ENCODE data around the gene ZNF274. TPM values are rescaled to one million over a fixed set of nuclear protein-coding genes. Genes with fewer than 3 reads are reported as not detected.

The ZNF274 gene
- total RNA-seq, 4 donors from 2014 or later, result 18.7 to 27.8 (median 22.8) TPM

DNA sequence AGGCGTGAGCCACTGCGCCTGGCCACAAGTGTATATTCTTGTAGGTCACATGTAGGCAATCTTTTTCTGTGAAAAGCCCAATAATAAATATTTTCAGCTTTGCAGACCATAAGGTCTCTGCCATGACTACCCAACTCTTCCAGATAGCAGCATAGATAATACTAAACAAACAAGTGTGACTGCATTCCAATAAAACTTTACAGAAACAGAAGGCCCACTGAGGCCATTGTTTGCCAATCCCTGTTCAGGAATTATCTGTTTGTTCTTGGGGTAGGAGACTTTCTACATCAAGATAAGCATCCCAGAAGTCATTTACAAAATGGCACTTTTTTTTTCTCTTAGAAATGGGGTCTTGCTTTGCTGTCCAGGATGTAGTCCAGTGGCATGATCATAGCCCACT is 29.5 kb upstream of the ZNF274 start:
- H3K27me3 ChIP-seq, result no peaks in the 10 kb centered on the region
- intact Hi-C loops (cut with DNase I), result loop anchor here (10.0 kb wide), 2 partner anchors 409 to 959 kb away; partner anchors contain the start of genes ZNF264 and ZNF776
- TF ChIP-seq POLR2AphosphoS5 (IDR thresholded peaks at IDR 0.05), result no peak
- TF ChIP-seq, protein P1, sequence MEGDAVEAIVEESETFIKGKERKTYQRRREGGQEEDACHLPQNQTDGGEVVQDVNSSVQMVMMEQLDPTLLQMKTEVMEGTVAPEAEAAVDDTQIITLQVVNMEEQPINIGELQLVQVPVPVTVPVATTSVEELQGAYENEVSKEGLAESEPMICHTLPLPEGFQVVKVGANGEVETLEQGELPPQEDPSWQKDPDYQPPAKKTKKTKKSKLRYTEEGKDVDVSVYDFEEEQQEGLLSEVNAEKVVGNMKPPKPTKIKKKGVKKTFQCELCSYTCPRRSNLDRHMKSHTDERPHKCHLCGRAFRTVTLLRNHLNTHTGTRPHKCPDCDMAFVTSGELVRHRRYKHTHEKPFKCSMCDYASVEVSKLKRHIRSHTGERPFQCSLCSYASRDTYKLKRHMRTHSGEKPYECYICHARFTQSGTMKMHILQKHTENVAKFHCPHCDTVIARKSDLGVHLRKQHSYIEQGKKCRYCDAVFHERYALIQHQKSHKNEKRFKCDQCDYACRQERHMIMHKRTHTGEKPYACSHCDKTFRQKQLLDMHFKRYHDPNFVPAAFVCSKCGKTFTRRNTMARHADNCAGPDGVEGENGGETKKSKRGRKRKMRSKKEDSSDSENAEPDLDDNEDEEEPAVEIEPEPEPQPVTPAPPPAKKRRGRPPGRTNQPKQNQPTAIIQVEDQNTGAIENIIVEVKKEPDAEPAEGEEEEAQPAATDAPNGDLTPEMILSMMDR (IDR thresholded peaks at IDR 0.05), result no peak
- TF ChIP-seq EP300 (IDR thresholded peaks at IDR 0.05), result no peak
- TF ChIP-seq POLR2A (IDR thresholded peaks at IDR 0.05; ENCODE audit: low read depth), result no peak
- 100% methylated on average over 2 of the region's 2 CpGs for WGBS
- H3K9me3 ChIP-seq, result peaks cover 0 to 9% (median 0%) of the 10 kb centered on the region in 4 donors
- peaks cover 37 to 61% (median 49%) of the 10 kb centered on the region in 4 donors for H3K4me1 ChIP-seq
- no peak for DNase-seq (ENCODE audit: extremely low spot score)
- no peaks in the 10 kb centered on the region for H3K36me3 ChIP-seq
- no peak overlapping the region for H3K27ac ChIP-seq (replicated peaks in 1 of 4)
- H3K4me3 ChIP-seq, result peak overlapping the region in 1 of 4 donors; percentile 98

- Histone ChIP-seq H3K27ac (replicated peaks in 1 of 4) (peak overlapping the region; percentile 87 to 96 (median 92)), H3K9me3 (peaks cover 0 to 4% (median 0%) of the 10 kb centered on the region in 4 donors), H3K27me3 (no peaks in the 10 kb centered on the region), H3K4me3 (peak overlapping the region; percentile 67 to 98 (median 74)), H3K36me3 (no peaks in the 10 kb centered on the region), H3K4me1 (peaks cover 37 to 52% (median 48%) of the 10 kb centered on the region in 4 donors)
- DNase-seq (ENCODE audit: extremely low spot score), result no peak
- TF ChIP-seq POLR2AphosphoS5 (IDR thresholded peaks at IDR 0.05) (no peak), POLR2A (IDR thresholded peaks at IDR 0.05; ENCODE audit: low read depth) (no peak), EP300 (IDR thresholded peaks at IDR 0.05) (no peak)
- TF ChIP-seq, protein P1 (IDR thresholded peaks at IDR 0.05), result no peak
- WGBS, result 6% methylated on average over 12 of the region's 12 CpGs
- intact Hi-C loops (cut with DNase I), result loop anchor here (10.0 kb wide), 2 partner anchors 409 to 959 kb away; partner anchors contain the start of genes ZNF264 and ZNF776
Observed at GRCh38 chr19:58154287-58154678, 28.6 kb upstream of the ZNF274 start.

DNA sequence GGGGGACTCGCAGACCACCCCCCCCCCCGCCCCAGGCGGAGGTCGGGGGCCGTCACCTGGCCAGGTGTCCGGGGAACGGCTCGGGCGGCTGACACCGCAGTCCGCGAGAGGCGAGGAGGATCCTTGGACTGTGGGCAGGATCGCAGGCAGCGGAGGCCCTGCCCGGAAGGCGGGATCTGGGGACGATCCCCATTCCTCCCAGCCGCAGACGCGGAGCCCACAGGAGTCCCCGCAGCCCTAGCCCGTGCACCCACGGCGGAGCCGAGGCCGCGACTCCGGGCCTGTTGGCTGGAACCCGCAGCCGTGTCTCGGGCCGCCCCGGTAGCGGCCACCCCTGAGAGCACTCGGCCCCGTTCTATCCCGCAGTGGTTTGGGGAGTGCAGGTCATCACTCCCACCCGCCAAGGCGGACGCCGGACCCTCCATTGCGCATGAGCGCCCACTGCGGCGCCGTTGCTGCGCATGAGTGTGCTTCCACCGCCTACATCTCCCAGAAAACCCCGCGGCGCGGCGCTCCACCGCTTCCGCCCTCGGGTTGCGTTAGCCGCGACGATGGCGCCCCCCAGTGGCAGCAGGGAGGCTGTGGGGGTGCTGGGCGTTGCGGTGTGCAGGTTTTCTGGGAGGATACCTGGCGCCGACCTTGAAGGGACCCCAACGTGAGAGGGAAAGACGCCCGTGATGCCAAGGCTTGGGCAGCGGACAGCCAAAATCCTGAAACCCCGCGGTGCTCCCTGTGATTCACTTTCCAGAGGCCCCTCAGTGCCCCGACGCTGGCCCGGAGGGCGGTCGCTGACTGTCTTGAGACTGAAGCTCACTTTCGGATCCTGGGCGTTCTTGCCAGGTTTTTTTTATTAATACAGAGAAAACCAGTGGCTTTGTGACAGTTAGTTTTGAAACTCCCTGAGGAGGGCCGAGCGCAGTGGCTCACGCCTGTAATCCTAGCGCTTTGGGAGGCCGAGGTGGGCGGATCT is 27.9 kb upstream of the ZNF274 start:
- Histone ChIP-seq H3K27me3 (no peaks in the 10 kb centered on the region), H3K27ac (replicated peaks in 1 of 4) (peak overlapping the region; percentile 87 to 96 (median 92)), H3K9me3 (peaks cover 0 to 3% (median under 1%) of the 10 kb centered on the region in 4 donors), H3K4me1 (peaks cover 30 to 46% (median 43%) of the 10 kb centered on the region in 4 donors), H3K36me3 (no peaks in the 10 kb centered on the region), H3K4me3 (peak overlapping the region; percentile 67 to 98 (median 74))
- WGBS, result 10% methylated on average over 18 of the region's 85 CpGs
- intact Hi-C loops (cut with DNase I), result loop anchor here (1.0 to 10.0 kb wide), 3 partner anchors 133 to 960 kb away; partner anchors contain the start of genes ZNF264 and ZNF776
- TF ChIP-seq POLR2AphosphoS5 (IDR thresholded peaks at IDR 0.05) (peak; percentile 91 to 97), POLR2A (IDR thresholded peaks at IDR 0.05; ENCODE audit: low read depth) (peak; percentile 22), EP300 (IDR thresholded peaks at IDR 0.05) (no peak)
- TF ChIP-seq, protein P1 (IDR thresholded peaks at IDR 0.05), result peak; percentile 98 to 100 (median 99)
- DNase-seq (ENCODE audit: extremely low spot score), result peak; percentile 97

GRCh38 chr19:58157045-58157728 is 25.7 kb upstream of the ZNF274 start:
- DNase-seq (ENCODE audit: extremely low spot score), result no peak
- peaks cover 0 to 23% (median 13%) of the 10 kb centered on the region in 4 donors for H3K9me3 ChIP-seq
- intact Hi-C loops (cut with DNase I), result loop anchor here (10.0 kb wide), 2 partner anchors 412 to 962 kb away; partner anchors contain the start of genes ZNF264 and ZNF776
- TF ChIP-seq, protein P1 (IDR thresholded peaks at IDR 0.05), result no peak
- TF ChIP-seq POLR2AphosphoS5 (IDR thresholded peaks at IDR 0.05) (no peak), EP300 (IDR thresholded peaks at IDR 0.05) (no peak), POLR2A (IDR thresholded peaks at IDR 0.05; ENCODE audit: low read depth) (no peak)
- H3K27me3 ChIP-seq, result no peaks in the 10 kb centered on the region
- 86% methylated on average over 19 of the region's 53 CpGs for whole genome bisulfite sequencing
- H3K4me1 ChIP-seq, result peaks cover 22 to 32% (median 30%) of the 10 kb centered on the region in 4 donors
- H3K36me3 ChIP-seq, result no peaks in the 10 kb centered on the region
- no peak overlapping the region for H3K27ac ChIP-seq (replicated peaks in 1 of 4)
- no peak overlapping the region for H3K4me3 ChIP-seq

Data from esophagus muscularis mucosa (tissue), 4 donors.